Stimulated activated effector memory CD8-positive, alpha-beta T cell treated with anti-CD3 and anti-CD28 coated beads, Interleukin-12 subunit alpha, Interleukin-12 subunit beta, amount 100 ng/mL, for 72 hours (primary cell): Measurements from ENCODE around the gene ADAMTS2.

Source experiments
- ATAC-seq: fragments of 150-1000 bp; cut with Tn5 transposase; 2 replicates; pipeline ENCODE4 v1.10.0; 2021
- DNase-seq, 2 donors: peaks; one replicate each; pipeline ENCODE4 v3.0.0; 2021 to 2022; ENCODE audit warnings: low spot score in 2 of 2
- H3K27ac Mint-ChIP-seq: one replicate; pipeline ENCODE4 v1.8.0; 2022; ENCODE audit warnings: mild to moderate bottlenecking, mixed read lengths
- H3K36me3 Mint-ChIP-seq: one replicate; pipeline ENCODE4 v1.8.0; 2022; ENCODE audit warnings: mild to moderate bottlenecking, mixed read lengths
- H3K4me1 Mint-ChIP-seq: one replicate; pipeline ENCODE4 v1.8.0; 2022; ENCODE audit warnings: mixed read lengths
- H3K4me3 Mint-ChIP-seq: one replicate; pipeline ENCODE4 v1.8.0; 2022; ENCODE audit warnings: mild to moderate bottlenecking, mixed read lengths
- H3K9me3 Mint-ChIP-seq: one replicate; pipeline ENCODE4 v1.8.0; 2022; ENCODE audit warnings: mixed read lengths

ADAMTS2 gene

DNA sequence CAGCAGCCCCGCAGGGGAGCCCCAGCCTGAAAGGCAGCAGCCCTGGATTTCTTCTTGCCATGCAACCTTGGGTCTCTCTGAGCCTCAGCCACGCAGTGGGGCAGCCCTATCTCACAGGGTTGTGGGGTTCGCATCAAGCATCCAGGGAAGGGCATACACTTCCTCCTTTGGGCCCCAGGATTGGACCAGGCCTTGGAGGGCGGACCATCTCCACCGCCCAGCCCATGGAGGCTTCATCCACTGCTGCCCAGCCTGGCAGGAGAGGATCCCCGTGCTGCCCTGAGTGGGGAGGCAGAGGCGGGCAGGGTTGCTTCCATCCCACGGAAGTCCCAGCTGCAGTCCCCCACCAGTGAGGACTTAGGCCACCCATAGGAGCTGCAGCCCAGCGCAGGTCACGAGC, 5.3 kb downstream of the ADAMTS2 start:
- Mint-ChIP-seq H3K9me3 (no peaks in the 10 kb centered on the region), H3K4me1 (peaks cover 8% of the 10 kb centered on the region), H3K4me3 (no peak overlapping the region), H3K27ac (no peak overlapping the region), H3K36me3 (no peaks in the 10 kb centered on the region)
- ATAC-seq (no peak), DNase-seq (no peak)

DNA sequence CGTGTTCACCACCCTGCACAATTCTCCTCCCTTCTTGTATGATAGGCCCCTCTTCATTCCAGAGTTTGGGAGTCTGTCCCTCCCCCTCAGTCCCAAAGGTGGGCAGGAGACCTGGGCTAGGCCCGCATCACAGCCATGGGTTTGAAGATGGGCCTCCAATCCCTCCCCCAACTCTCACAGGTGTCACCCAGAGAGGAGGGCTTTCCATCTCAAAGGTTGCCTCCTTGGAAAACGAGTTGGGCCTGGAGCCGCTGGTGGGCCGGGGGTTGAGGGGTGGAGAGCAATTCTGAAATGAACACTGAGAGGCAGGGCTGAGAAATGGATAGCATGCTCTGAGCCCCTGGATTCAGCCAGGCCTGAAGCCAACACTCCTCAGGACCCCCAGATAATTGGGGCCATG, 6.2 kb downstream of the ADAMTS2 start:
- Mint-ChIP-seq H3K27ac (no peak overlapping the region), H3K36me3 (no peaks in the 10 kb centered on the region), H3K4me1 (peaks cover 8% of the 10 kb centered on the region), H3K9me3 (no peaks in the 10 kb centered on the region), H3K4me3 (no peak overlapping the region)
- ATAC-seq (no peak), DNase-seq (no peak)

GRCh38 chr5:179337796-179338676, 7.2 kb downstream of the ADAMTS2 start:
- Mint-ChIP-seq H3K4me1 (peaks cover 3% of the 10 kb centered on the region), H3K27ac (no peak overlapping the region), H3K36me3 (no peaks in the 10 kb centered on the region), H3K9me3 (no peaks in the 10 kb centered on the region), H3K4me3 (no peak overlapping the region)
- ATAC-seq: no peak
- no peak for DNase-seq

DNA sequence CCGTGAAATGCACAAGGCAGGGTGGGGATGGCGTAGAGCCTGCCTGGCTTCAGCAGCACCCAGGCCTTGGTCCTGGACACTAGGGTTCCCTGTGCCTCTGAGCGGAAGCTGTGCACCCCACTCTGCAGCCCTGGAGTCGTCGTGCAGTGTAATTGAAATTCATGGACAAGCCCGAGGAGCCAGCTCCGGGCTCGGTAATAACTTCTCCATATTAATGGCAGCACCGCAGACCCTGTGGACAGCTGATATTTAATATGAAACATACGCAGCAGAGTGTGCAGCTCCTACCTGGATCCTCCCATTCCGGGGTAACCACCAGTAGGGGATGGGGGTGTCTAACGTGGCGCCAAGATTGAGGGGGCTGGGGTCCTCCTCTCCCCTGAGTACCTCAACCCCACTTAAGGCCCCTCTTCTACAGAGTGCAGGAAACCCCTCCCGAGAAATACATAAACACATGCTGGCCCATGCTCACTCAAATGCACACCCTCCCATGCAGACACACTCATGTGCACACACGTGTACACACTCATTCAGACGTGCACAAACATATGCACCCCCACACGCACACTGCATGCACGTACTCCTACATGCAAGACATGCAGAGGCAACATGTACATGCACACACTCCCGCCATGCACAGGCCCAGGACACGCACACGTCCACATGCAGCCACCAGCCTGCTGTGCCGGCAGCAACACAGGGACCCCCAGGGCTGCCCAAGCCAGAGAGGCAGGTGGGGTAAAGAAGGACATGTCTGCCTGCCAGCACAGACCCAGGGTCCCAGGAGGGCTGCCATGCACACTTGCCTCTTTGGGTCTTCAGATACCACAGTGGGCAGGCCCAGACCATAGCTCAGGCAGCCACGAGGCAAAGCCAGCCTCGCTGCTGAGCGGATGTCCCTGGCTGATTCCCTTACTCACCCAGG, 8.1 kb downstream of the ADAMTS2 start:
- Mint-ChIP-seq H3K36me3 (no peaks in the 10 kb centered on the region), H3K4me1 (no peaks in the 10 kb centered on the region), H3K27ac (no peak overlapping the region), H3K9me3 (no peaks in the 10 kb centered on the region), H3K4me3 (no peak overlapping the region)
- ATAC-seq (no peak), DNase-seq (no peak)

- no peaks in the 10 kb centered on the region for H3K9me3 Mint-ChIP-seq
- DNase-seq (no peak), ATAC-seq (no peak)
- no peak overlapping the region for H3K27ac Mint-ChIP-seq
- no peak overlapping the region for H3K4me3 Mint-ChIP-seq
- no peaks in the 10 kb centered on the region for H3K36me3 Mint-ChIP-seq
- no peaks in the 10 kb centered on the region for H3K4me1 Mint-ChIP-seq
Measured at GRCh38 chr5:179336126-179336870, 9.0 kb downstream of the ADAMTS2 start.

DNA sequence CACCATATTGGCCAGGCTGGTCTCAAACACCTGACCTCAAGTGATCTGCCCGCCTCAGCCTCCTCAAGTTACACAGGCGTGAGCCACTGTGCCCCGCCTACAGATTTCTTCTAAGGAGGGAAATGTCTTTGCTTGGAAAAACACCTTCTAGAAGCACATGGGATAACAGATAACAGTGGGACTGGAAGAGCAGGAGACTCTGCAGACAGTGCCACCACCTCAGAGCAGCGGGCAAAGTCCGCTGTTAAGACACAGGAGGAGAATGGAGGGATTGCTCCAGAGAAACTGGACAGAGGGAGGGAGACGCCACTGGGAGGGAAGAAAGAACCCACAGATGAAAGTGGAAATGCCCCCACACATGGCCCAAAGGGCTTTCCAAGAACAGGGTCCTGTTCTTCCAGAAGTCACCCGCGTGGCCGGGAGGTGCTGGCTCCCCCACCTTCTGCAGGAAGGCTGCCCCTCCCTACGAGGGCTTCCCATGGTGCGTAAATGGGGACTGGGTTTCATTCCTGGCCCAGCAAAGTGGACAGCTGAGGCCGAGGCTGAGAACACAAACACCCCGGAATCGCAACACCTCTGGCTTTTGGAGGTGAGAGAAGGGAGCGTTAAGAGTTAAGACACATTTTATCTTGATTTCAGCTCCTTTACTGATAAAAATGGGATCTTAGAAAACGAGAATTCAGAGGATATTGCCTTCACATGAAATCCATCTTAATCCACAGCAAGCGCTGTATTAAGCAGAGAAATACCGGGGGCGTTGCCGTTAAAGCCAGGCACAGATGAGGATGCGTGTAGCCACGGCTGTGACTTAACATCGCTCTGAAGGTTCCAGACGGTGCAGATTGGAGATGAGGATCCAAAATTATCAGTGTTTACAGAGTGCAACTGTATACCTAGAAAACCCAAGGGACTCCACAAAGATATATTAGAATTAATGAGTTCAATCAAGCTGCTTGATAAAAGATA, 11.2 kb downstream of the ADAMTS2 start:
- Mint-ChIP-seq H3K27ac (no peak overlapping the region), H3K9me3 (no peaks in the 10 kb centered on the region), H3K36me3 (no peaks in the 10 kb centered on the region), H3K4me3 (no peak overlapping the region), H3K4me1 (no peaks in the 10 kb centered on the region)
- DNase-seq (no peak), ATAC-seq (no peak)

DNA sequence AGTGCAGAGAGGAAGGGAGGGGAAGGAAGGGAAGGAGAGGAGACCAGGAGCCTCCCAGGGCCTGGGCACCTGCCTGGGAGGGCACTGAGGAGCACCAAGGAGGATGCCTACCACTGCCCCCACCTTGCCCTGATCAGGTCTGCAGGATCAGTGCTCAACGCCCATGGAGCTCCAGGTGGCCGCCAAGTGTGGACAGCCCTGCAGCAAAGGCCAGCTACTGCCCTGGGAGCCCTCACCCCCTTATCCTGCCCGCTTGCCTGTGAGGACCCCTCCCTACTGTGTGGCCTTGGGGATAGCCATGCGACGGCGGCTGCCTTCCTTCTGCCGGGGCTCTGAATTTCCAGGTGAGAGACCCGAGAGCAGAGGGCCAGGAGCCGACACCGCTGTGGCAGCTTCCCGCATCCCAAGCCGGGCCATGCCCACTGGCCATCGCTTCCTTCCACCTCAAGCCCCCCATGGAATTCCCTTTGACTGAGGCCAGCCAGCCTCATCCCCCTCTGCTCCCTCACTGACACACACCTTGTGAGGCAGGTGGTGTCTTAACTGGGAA, 12.4 kb downstream of the ADAMTS2 start:
- Mint-ChIP-seq H3K4me3 (no peak overlapping the region), H3K4me1 (no peaks in the 10 kb centered on the region), H3K27ac (no peak overlapping the region), H3K9me3 (no peaks in the 10 kb centered on the region), H3K36me3 (no peaks in the 10 kb centered on the region)
- ATAC-seq: peak; percentile 14
- no peak for DNase-seq

DNA sequence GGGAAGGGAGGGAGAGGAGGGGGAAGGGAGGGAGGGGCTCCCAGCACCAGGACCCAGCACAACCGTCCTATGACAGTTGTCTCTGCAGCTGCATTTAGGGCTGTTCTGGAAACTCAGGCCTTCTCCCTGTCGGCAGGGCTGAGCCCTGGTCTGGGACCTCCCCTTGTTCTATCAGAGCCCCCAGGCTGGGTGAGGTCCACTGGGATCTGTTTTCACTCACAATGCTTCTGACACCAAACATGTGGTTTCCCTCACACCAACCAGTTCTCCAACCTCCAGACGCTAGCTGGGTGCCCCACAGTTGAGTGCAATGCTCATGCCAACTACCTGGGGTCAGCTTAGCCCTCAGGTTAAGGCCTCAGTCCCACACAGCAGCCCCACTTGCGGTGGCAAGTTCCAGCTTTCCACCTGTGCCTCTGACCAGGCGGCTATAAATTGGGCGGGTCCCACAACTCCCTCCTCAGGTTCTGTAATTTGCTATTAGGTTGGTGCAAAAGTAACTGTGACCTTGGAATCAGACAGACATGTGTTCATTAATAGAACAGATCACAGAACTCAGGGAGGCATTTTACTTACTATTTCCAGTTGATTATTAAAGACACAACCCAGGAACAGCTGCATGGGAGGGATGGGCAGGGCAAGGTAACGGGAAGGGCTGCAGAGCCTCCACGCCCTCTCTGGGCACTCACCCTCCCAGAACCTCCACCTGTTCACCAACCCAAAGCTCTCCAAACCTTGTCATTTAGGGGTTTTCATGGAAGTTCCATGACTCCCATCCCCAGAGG, 13.5 kb downstream of the ADAMTS2 start:
- ATAC-seq (no peak), DNase-seq (no peak)
- H3K4me1 Mint-ChIP-seq: no peaks in the 10 kb centered on the region
- no peaks in the 10 kb centered on the region for H3K9me3 Mint-ChIP-seq
- H3K27ac Mint-ChIP-seq: no peak overlapping the region
- no peak overlapping the region for H3K4me3 Mint-ChIP-seq
- no peaks in the 10 kb centered on the region for H3K36me3 Mint-ChIP-seq

DNA sequence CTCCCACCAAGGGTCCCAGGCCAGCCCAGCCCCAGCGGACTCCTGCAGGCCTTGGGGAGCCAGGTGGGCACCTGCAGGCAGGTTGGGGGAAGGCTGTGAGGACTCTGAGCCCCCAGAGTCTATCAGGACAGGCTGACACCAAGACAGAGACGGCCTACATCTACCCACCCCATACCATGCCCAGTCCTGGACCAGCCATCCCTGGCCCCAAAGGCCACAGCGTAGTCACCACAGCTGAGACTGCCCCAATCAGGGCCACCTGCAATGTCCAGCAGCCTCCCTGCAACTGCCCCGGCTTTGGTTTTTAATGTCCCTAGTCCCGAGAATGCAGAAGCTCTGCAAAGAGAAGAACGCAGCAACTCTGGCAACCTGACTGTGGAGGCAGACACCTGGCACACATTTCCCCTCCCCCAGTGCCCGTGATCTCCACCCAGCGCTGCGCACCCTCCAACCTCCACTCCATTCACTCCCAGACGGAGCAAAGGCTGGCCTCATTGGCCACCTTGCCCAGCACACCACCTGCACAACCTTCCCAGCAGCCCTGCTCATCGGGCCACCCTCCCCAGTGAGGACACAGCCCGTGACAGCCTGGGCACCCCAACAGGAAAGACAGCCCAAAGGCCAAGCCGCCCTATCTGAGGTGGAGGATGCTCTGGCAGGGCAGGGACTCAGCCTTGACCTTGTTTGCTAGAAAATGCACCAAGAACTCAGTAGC, 14.9 kb downstream of the ADAMTS2 start:
- no peak for DNase-seq
- Mint-ChIP-seq H3K36me3 (no peaks in the 10 kb centered on the region), H3K27ac (no peak overlapping the region), H3K4me3 (no peak overlapping the region), H3K4me1 (no peaks in the 10 kb centered on the region), H3K9me3 (no peaks in the 10 kb centered on the region)
- peak; percentile 39 for ATAC-seq

GRCh38 chr5:179328291-179328690, 17.0 kb downstream of the ADAMTS2 start:
- Mint-ChIP-seq H3K4me3 (no peak overlapping the region), H3K36me3 (no peaks in the 10 kb centered on the region), H3K27ac (no peak overlapping the region), H3K9me3 (no peaks in the 10 kb centered on the region), H3K4me1 (no peaks in the 10 kb centered on the region)
- no peak for DNase-seq
- ATAC-seq: no peak

DNA sequence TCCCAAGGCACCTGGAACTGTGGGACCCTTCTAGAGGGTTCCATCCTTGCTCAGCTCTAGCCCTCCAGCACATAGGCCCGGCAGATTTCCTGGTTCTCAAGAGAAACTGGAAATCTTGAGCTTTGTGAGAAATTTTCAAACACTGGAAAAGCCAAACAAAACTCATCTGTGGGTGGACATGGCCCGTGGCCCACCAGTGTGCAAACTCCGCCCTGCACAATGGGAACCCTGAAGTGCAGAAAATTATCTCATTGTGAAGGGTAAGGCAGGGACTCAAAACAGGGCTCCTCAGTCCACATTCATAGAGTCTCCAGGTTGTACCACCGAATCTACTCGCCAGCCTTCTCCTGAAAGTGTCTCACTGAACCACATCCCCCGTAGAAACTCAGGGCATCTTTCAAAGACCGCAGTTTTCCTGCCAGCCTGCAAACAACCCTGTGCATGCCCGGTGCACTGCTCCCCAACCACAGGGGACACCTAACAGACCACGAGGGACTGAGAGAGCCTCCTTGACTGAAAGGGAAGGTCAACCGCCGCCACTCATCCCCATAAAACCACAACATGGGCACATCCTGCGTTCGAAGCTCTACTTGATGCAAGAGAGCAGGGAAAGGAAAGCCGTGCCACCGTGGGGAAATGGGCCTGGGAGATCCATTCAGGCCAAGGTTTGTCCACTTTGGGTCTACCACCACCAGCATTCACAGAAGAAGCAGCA, 18.1 kb downstream of the ADAMTS2 start:
- H3K4me1 Mint-ChIP-seq: no peaks in the 10 kb centered on the region
- no peaks in the 10 kb centered on the region for H3K36me3 Mint-ChIP-seq
- no peak overlapping the region for H3K4me3 Mint-ChIP-seq
- no peak for ATAC-seq
- no peak for DNase-seq
- no peaks in the 10 kb centered on the region for H3K9me3 Mint-ChIP-seq
- no peak overlapping the region for H3K27ac Mint-ChIP-seq

DNA sequence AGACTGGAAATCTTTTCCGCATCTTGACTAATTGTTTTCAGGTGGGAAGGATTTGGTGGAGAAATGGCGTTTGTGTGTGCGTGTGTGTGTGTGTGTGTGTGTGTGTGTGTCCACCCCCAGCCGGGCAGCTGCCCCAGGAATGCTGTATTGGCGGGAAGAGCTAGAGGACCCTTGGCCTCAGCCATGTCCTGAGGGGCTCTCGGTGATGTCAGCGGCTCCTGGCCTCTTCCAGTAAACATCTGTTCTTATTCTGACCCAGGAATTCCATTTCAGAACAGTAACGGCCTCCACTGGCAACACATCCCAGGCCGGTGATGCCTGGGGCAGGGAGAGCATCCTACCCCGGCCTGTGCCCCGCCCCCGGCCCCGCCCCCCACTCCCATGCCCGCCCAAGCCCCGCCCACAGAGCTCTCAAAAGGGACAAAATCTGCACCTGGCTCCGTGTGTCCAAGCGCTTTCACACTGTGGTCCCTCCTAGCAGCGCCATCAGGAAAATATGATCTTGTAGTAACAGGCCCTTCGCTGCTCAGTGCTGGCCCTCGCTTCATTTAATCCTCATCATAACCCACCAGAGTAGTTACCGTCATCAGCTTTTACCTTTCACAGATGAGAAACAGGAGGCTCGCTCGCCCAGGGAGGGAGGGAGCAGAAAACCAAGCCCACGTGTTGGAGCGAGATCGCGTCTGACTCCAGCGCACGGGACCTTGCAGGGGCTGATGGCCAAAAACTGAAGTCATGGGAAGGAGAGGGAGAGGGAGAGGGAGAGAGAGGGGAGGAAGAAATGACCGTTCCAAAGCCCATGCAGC, 18.9 kb downstream of the ADAMTS2 start:
- no peaks in the 10 kb centered on the region for H3K36me3 Mint-ChIP-seq
- H3K4me3 Mint-ChIP-seq: no peak overlapping the region
- H3K4me1 Mint-ChIP-seq: no peaks in the 10 kb centered on the region
- DNase-seq (no peak), ATAC-seq (no peak)
- no peak overlapping the region for H3K27ac Mint-ChIP-seq
- H3K9me3 Mint-ChIP-seq: no peaks in the 10 kb centered on the region
